GM23248 (cell line): ENCODE results near the gene CHMP5.

ENCODE experiments used
- EZH2 ChIP-seq: fragments of 200-600 bp; sonication (generic); IDR thresholded peaks from 2 replicates; pipeline ENCODE4 v1.6.1; 2018; ENCODE audit warnings: antibody characterized with exemption, mild to moderate bottlenecking; ENCODE audit not compliant: insufficient read depth, poor library complexity, severe bottlenecking
- EZH2phosphoT487 ChIP-seq: fragments of 200-600 bp; sonication (generic); IDR thresholded peaks from 2 replicates; pipeline ENCODE4 v1.6.1; 2018; ENCODE audit warnings: antibody characterized with exemption, moderate library complexity, mild to moderate bottlenecking, low read depth; ENCODE audit not compliant: insufficient read depth

DNA sequence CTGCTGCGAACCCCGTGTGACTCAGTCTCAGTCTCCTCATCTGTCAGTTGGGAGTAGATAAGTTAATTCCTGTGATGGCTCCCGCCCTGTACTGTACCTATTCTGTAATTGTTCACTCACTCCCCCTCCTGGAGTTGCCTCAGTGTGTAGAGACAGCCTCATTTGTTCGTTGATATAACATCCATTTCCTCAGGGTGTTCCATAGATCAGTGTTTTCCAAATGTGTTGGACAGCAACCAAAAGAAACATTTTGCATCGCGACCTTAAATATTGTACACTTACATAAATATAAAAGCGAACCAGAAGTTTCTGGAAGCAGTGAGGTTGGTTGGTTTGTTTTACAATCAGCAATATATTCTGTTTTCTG lies 26.2 kb downstream of the CHMP5 start:
- TF ChIP-seq EZH2 (no peak), EZH2phosphoT487 (no peak)
